Activated T-helper 1 cell treated with Interleukin-2 at 50 U/mL for 16 hours (primary cell): ENCODE data around the gene NDUFC1.
A peak's percentile ranks its signal among the peaks of the same experiment; 100 is the strongest.
"Not testable (repeated sequence)": the region's sequence is repeated elsewhere in the genome, so short reads cannot be mapped to it uniquely, and the experiment has no call there.

Experiments used
- DNase-seq: peaks from one replicate; pipeline ENCODE4 v3.0.0-alpha.2; 2020; ENCODE audit warnings: low read depth

The NDUFC1 gene

GRCh38 chr4:139297001-139297410, 5.3 kb downstream of the NDUFC1 start:
- no peak for DNase-seq

GRCh38 chr4:139295942-139296299, 6.4 kb downstream of the NDUFC1 start:
- DNase-seq, result no peak

- DNase-seq, result peak; percentile 96
These were observed 6.9 kb downstream of the NDUFC1 start for GRCh38 chr4:139295206-139295941.

- DNase-seq, result no peak
These were observed 16.0 kb downstream of the NDUFC1 start for GRCh38 chr4:139286186-139286698.

- DNase-seq, result no peak
These were observed 19.6 kb downstream of the NDUFC1 start for GRCh38 chr4:139282721-139283075.

GRCh38 chr4:139282065-139282720, 20.1 kb downstream of the NDUFC1 start:
- DNase-seq, result no peak

- no peak for DNase-seq
These were observed 22.3 kb downstream of the NDUFC1 start, which contains the start of gene MGARP for GRCh38 chr4:139279760-139280620. TSS of gene MGARP (minus strand) at chr4:139280225. CDS start at chr4:139280158, 67 bp downstream.

GRCh38 chr4:139278912-139279759, 23.1 kb downstream of the NDUFC1 start:
- no peak for DNase-seq

GRCh38 chr4:139278485-139278884, 23.8 kb downstream of the NDUFC1 start:
- DNase-seq, result no peak

- no peak for DNase-seq
These were observed 27.0 kb downstream of the NDUFC1 start for GRCh38 chr4:139275281-139275735.

- DNase-seq, result no peak
These were observed 27.5 kb downstream of the NDUFC1 start for GRCh38 chr4:139274790-139275189.

GRCh38 chr4:139273835-139274234, 28.4 kb downstream of the NDUFC1 start:
- no peak for DNase-seq

GRCh38 chr4:139267301-139267700, 35.0 kb downstream of the NDUFC1 start:
- no peak for DNase-seq

GRCh38 chr4:139266583-139267257, 35.6 kb downstream of the NDUFC1 start:
- peak; percentile 31 for DNase-seq

GRCh38 chr4:139266208-139266582, 36.1 kb downstream of the NDUFC1 start:
- DNase-seq, result no peak

- no peak for DNase-seq
These were observed 36.6 kb downstream of the NDUFC1 start for GRCh38 chr4:139265654-139266053.

- DNase-seq, result no peak
These were observed 45.9 kb downstream of the NDUFC1 start for GRCh38 chr4:139256349-139256748.

GRCh38 chr4:139255581-139255980, 46.7 kb downstream of the NDUFC1 start:
- DNase-seq, result not testable (repeated sequence)

- DNase-seq, result no peak
These were observed 48.6 kb downstream of the NDUFC1 start for GRCh38 chr4:139253713-139254112.

GRCh38 chr4:139253046-139253445, 49.2 kb downstream of the NDUFC1 start:
- DNase-seq, result no peak

GRCh38 chr4:139247700-139248238, 54.5 kb downstream of the NDUFC1 start:
- no peak for DNase-seq
